GM12865 (cell line): ENCODE data around the gene MGMT.

ENCODE experiments used
- DNase-seq: peaks from one replicate; pipeline ENCODE4 v3.0.0; 2010; ENCODE audit warnings: low read depth
- H3K4me3 ChIP-seq: 2 replicates; pipeline ENCODE4 v1.5.1; 2011; ENCODE audit warnings: mild to moderate bottlenecking, low read depth, low read length, control low read depth
- CTCF ChIP-seq: IDR thresholded peaks from 2 replicates; pipeline ENCODE4 v1.5.1; 2011; ENCODE audit warnings: low read length, control low read depth, low read depth, inconsistent platforms; ENCODE audit not compliant: insufficient read depth; ENCODE audit errors: missing control alignments

The MGMT gene

DNA sequence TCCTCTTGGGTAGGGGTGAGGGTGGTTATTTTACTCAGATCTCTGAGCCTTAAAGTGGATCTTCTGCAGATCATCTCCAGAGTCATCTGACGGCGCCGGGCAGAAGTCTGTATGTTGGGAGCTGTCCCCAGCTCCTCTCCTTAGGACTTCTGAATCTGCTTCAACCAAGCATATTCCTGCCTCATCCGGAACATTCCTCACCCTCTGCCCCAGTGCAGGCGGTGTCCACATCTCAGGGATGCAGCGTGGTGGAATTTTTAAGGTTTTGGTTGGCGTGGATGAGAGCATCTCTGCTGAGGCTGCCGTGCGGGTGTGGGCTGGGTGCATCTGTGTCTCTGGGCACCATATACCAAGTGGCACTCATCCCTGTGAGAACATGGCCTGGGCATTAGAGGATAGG, 148.3 kb downstream of the MGMT start:
- no peak for TF ChIP-seq CTCF
- no peak for DNase-seq
- no peak overlapping the region for H3K4me3 ChIP-seq

GRCh38 chr10:129615921-129616525, 149.0 kb downstream of the MGMT start:
- no peak overlapping the region for H3K4me3 ChIP-seq
- DNase-seq: no peak
- TF ChIP-seq CTCF: no peak

DNA sequence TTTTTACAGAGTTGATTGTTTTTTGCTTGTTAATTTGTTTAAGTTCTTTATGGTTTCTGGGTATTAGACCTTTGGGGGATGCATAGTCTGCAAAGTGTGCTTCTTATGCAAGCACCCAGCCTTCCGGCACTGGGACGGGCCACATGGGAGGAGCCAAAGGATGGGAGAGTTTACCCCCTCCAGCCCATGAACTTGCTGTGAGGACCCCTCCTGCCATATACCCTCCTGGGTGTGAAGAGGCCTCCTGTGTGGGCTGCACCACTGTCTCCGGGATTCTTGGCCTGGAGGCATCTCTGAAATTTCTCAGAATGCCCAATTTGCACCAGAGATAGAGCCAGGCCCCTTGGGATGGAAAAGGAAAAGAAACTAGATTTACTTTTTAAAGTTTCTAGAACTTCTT, 150.7 kb downstream of the MGMT start:
- TF ChIP-seq CTCF: no peak
- no peak for DNase-seq

DNA sequence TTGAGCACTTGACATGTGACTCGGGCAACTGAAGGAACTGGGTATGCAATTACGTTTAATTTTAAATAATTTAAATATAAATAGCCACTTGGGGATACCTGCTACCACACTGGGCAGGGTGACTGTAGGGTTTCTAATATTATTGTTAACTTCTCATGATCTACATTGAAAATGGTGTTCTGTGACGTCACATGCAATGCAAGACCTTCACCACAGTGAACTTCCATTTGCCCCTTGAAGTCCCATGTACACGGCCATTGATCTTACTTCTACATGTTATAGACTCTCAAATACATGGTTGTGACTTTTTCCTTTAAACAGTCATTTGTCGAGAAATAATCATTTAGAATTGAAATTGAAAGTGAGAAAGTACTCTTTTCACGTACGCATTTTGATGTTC, 154.0 kb downstream of the MGMT start:
- TF ChIP-seq CTCF: no peak
- no peak for DNase-seq

More for the DNA sequence above, 150.7 kb downstream of the MGMT start:
- H3K4me3 ChIP-seq: no peak overlapping the region

DNA sequence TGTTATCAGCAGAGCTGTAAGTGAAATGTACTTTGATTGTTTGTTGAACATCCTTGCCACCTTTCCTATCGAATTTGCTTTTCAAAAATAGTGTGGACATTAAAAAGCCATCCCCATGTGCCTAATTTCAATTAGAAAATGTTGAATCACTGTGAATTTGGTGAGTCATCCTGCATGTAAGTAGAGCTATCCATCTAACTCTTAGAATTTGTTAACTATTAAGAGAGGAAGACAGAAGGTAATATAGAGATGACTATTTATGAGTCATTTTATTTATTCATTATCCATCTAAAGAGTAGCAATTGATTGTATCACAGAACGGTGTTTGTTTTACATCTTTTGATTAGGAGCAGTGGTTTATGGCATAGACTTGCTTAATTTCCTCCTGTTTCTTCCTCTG, 154.7 kb downstream of the MGMT start:
- DNase-seq: no peak
- no peak overlapping the region for H3K4me3 ChIP-seq
- no peak for TF ChIP-seq CTCF

More for the DNA sequence above, 154.0 kb downstream of the MGMT start:
- no peak overlapping the region for H3K4me3 ChIP-seq

DNA sequence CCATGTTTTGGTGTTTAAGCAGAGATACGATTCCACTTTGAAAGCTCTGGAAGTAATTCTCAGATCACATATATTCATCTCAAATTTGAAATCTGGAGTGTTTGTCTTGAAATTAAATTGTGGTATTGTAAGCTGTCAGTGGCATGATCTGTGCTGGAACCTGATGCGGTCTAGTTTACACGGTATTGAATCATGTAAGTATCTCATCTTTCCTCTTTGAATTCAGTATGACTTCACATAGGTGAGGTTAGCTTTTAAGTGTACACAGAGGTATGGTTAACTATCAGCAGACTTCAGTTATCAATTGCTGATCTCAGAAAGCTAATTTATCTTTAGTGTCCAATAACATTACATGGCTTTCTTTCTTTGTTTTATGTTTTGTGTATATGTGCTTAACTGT, 155.2 kb downstream of the MGMT start:
- no peak overlapping the region for H3K4me3 ChIP-seq
- TF ChIP-seq CTCF: no peak
- DNase-seq: no peak

GRCh38 chr10:129622736-129623135, 155.7 kb downstream of the MGMT start:
- no peak for DNase-seq
- no peak for TF ChIP-seq CTCF
- H3K4me3 ChIP-seq: no peak overlapping the region
